ENCODE data around the gene PRAF2.
A peak's percentile ranks its signal among the peaks of the same experiment; 100 is the strongest.

PRAF2 gene

DNA sequence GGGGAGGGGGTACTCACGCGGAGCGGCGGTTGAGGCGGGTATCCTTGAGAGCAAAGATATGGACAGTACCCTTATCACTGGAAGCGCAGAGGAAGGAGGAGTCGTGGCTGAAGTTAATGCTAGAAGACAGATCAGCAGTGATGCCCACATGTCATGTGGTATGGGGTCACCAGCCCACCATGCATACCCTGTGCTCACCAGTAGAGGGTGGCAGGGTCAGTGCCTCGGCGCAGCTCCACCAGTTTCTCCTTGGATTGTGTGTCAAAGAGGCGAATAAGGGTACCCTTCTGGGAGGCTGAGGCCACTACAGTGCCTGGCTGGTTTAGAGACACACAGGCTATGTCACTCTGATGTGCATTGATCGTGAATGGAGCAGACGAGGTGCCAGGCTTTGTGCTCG is 1.5 kb upstream of the PRAF2 start:
- DNase-seq = no peak

GRCh38 chrX:49072712-49073095 is 1.1 kb downstream of the PRAF2 start:
- DNase-seq = no peak

DNA sequence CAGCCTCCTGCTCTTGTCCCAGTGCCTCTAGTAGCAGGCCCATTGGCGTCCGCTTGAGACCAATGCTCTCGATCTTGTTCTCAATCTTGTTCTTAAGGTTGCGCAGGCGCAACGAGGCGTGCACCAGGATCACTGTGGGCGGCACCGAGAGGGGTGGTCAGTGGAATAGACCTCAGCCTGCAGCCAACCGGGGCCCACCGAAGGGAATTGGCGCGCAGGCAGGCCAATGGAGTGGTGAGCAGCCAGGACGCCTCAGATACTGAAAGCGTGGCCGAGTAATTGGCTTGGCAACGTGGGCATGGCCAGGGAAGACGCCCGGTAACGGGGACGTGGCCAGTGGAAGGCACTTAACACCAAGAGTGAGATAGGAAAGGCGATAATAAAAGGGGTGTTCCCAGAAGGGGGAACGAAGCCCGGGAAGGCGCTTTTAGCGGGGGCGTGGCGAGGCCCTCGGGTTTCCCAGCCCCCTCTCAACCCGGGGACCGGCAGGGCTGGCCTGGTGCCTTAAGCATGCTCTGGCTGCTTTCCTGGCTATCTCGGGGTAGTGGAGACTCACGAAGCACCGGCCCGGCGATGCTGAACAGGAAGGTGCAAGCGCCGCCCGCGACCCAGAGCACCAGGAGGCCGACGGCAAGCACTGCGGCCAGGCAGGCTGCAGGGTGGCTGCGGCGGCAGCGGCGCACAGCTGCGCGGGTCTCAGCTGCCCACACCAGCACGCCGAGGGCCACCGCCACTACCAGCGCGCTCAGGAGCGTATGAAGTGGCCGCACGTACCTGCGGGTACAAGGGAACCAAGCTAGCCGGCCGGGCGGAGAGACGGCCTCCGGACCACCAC is 1.7 kb downstream of the PRAF2 start:
- peak in 49 of 56 donors; percentile 8 to 79 (median 44) for DNase-seq

- DNase-seq = no peak
Measured at GRCh38 chrX:49070988-49071387, 2.8 kb downstream of the PRAF2 start.

- no peak for DNase-seq
Measured at GRCh38 chrX:49069038-49069437, 4.8 kb downstream of the PRAF2 start.

DNA sequence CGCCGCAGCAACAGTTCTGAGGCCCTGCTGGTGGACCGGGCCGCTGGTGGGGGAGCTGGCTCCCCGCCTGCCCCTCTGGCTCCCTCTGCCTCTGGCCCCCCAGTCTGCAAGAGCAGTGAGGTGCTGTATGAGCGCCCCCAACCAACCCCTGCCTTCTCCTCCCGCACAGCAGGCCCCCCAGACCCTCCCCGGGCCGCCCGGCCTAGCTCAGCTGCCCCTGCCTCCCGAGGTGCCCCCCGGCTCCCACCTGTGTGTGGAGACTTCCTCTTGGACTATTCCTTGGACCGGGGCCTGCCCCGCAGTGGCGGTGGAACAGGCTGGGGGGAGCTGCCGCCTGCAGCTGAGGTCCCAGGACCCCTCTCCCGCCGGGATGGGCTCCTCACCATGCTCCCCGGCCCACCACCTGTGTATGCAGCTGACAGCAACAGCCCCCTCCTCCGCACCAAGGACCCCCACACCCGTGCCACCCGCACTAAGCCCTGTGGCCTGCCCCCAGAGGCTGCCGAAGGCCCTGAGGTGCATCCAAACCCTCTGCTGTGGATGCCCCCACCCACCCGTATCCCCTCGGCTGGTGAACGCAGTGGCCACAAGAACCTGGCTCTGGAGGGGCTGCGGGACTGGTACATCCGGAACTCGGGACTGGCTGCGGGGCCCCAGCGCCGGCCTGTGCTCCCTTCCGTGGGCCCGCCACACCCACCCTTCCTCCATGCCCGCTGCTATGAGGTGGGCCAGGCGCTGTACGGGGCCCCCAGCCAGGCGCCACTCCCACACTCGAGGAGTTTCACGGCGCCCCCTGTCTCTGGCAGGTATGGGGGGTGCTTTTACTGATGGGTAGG is 6.3 kb downstream of the PRAF2 start:
- no peak for DNase-seq

DNA sequence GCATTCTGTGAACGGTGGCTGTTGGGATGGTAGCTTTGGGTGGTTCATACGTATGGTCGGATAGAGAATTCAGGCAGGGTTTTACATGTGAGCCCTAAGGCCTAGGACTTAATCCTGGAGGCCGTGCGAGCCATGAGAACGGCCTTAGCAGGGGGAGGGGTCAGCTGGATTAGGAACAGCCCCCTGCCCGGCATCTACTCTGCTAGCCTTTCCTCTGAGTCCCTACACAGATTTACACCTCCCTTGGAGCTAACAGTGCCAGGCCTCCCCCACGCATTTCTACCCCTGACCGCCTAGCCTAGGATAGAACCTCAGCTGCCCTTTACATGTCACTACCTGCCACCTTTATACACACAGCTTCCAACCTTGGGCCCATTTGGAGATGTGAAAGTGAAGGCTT is 7.1 kb downstream of the PRAF2 start:
- DNase-seq = no peak

DNA sequence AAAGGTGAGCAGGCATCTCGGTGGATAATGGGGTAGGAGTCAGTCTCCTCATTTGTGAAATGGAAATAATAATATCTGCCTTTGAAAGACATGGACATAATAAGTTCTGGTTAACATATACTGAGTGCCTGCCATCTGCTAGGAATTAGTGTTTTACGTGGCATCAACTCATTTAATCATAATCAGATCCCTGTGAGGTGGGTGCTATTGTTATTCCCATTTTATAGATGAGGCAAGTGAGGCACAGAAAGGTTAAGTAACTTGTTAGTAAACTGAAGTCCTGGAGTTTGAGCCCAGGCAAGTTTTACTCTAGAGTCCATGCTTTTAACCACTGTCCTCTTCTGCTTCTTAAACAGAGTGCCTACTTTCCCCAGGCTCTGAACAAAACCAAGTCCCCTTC is 7.5 kb downstream of the PRAF2 start:
- no peak for DNase-seq

DNA sequence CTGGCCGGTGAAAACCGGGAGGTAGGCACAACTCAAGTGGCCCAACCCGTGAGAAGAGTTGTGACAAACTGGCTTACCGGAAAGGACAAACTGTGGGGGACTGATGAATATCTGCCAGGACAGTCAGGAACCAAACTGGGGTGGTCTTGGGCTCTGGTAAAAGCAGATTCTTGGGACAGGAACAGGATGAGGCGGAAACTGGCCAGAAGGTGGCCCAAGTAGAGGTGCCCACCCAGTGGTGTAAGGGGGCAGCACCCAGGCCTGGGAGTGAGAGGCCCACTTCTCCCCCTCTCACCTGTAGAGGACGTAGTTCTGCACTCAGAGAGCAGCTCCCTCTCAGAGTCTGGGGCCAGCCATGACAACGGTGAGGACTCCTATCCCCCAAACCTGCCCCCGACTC is 9.1 kb downstream of the PRAF2 start:
- no peak for DNase-seq

DNA sequence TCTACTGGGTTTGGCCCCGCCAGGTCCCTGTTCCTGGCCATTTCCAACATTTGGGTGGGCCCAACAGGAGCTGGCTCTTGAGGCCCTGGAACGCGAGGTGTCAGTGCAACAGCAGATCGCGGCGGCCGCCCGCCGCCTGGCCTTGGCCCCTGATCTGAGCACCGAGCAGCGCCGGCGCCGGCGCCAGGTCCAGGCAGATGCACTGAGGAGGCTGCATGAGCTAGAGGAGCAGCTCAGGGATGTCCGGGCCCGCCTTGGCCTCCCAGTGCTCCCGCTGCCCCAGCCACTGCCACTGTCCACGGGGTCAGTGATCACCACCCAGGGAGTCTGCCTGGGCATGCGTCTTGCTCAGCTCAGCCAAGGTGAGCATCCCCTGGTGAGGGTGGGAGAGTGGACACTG is 9.5 kb downstream of the PRAF2 start:
- DNase-seq = no peak

DNA sequence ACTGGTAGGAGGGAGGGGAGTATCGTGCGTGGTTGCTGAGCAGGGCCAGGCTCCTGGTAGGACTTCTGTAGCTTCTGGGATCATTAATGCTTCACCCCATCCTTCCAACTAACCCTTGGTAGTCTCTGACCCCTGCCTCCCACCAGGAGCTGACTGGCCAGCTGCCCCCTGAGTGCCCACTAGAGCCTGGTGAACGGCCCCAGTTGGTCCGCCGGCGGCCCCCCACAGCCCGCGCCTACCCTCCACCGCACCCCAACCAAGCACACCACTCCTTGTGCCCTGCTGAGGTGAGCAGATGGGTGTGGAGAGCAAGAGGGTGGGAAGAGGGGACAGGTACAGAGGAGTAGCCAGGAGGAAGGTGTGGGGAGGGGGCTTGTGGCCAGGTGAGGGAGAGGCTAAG is 10.1 kb downstream of the PRAF2 start:
- no peak for DNase-seq

- no peak for DNase-seq
Measured at GRCh38 chrX:49061916-49062315, 11.9 kb downstream of the PRAF2 start.

- no peak for DNase-seq
Measured at GRCh38 chrX:49061490-49061889, 12.3 kb downstream of the PRAF2 start.

GRCh38 chrX:49060914-49061313 is 12.9 kb downstream of the PRAF2 start:
- DNase-seq = no peak

- no peak for DNase-seq
Measured at GRCh38 chrX:49059681-49060085, 14.1 kb downstream of the PRAF2 start.

DNA sequence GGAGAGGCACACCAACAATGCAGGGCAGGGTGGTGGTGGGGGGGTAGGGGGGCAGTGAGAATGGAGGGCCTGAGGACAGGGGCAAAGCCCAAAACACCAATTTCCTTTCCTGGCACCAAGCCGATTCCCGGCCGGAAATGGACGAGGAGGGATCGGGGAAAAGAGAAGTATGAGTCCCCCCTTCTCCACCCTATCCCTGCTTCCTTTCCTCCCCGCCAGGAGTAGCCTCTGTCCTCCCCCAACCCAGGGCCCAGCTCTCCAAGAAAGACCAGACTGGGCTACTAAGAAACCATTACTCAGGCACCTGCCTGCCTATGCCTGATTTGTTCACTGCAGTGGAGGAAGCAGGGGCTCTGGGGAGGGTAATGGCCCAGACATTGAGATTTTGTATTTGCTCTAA is 14.6 kb downstream of the PRAF2 start:
- DNase-seq = no peak

DNA sequence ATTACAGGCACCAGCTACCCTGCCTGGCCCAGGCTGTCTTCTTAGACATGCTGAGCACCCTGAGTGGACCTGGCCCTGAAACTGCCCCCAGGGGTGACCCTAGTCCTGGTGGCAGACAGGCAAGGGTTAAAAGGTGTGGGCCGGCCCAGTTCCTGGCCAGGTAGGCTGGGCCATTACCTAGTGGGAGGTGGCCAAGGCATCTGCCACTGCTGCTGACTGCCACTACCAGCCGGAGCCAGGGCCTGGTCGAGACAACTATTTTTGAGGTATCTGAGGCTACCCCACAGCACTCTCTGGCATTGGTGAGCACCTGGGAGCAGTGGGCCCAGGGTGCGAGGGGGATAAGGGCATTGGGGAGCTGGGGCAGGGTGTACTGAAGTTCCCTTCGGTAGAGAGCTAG is 15.0 kb downstream of the PRAF2 start, which contains the start of gene CCDC120:
Gene CCDC120, plus strand, starts transcription at position 206 of the 400 bp plus-strand sequence. CDS start 3,043 bp downstream, outside the sequence.
- no peak for DNase-seq

- DNase-seq = no peak
Measured at GRCh38 chrX:49054073-49054762, 19.6 kb downstream of the PRAF2 start.

GRCh38 chrX:49053223-49054072 is 20.4 kb downstream of the PRAF2 start:
- peak in 30 of 56 donors; percentile 1 to 44 (median 12) for DNase-seq

DNA sequence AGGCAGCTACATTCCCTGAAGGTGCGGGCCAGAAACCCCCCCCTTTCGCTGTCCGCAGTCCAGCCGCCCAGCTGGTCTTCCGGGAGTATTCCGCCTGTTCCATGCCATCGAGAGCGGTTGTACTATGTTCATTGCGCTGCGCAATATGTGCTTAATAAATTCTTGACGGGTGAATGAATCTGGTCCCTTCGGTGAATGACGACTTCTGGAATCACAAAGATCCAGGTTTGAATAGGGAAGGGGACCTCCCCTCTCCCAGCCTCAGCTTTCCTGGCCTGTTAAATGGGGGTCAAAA is 29.9 kb downstream of the PRAF2 start:
- DNase-seq = no peak
